HepG2 (cell line): ENCODE results near the gene CKAP5. TPM values are rescaled to one million over a fixed set of nuclear protein-coding genes. Genes with fewer than 3 reads are reported as not detected.

Experiments used
- AFF4 ChIP-seq: sonication (generic); formaldehyde crosslinking; IDR thresholded peaks from 2 replicates; pipeline ENCODE4 v1.4.0; 2020; ENCODE audit warnings: missing genetic modification reagents
- CEBPZ ChIP-seq: IDR thresholded peaks from 2 replicates; pipeline ENCODE4 v1.6.1; 2012; ENCODE audit warnings: low read length, improper control_type of control experiment
- HOXD1 ChIP-seq: sonication (generic); formaldehyde crosslinking; IDR thresholded peaks from 2 replicates; pipeline ENCODE4 v1.5.0; 2020; ENCODE audit warnings: missing genetic modification reagents
- PREB ChIP-seq: sonication (generic); formaldehyde crosslinking; IDR thresholded peaks from 2 replicates; pipeline ENCODE4 v1.4.0; 2020; ENCODE audit warnings: missing genetic modification reagents
- RFXANK ChIP-seq: IDR thresholded peaks from 2 replicates; pipeline ENCODE4 v1.6.1; 2016
- SYNCRIP ChIP-seq: fragments of 200-400 bp; formaldehyde crosslinking; IDR thresholded peaks from 2 replicates; pipeline ENCODE4 v1.6.1; 2018; ENCODE audit warnings: mild to moderate bottlenecking, low read depth, low read length; ENCODE audit not compliant: insufficient read depth
- ZNF121 ChIP-seq: sonication (generic); formaldehyde crosslinking; IDR thresholded peaks from 2 replicates; pipeline ENCODE4 v1.5.0; 2020; ENCODE audit warnings: mild to moderate bottlenecking, missing genetic modification reagents
- ZNF318 ChIP-seq: sonication (generic); formaldehyde crosslinking; IDR thresholded peaks from 2 replicates; pipeline ENCODE4 v1.4.0; 2020; ENCODE audit warnings: mild to moderate bottlenecking, missing genetic modification reagents
- ZNF572 ChIP-seq: sonication (generic); formaldehyde crosslinking; IDR thresholded peaks from 2 replicates; pipeline ENCODE4 v1.5.1; 2020; ENCODE audit warnings: mild to moderate bottlenecking, missing genetic modification reagents
- ZSCAN29 ChIP-seq: sonication (generic); formaldehyde crosslinking; conservative IDR thresholded peaks from 2 replicates; pipeline ENCODE4 v1.4.0; 2020; ENCODE audit warnings: mild to moderate bottlenecking, missing genetic modification reagents
- polyA plus RNA-seq, 8 experiments: library from polyadenylated mRNA; depleted of rRNA in 3 of 8; stranded (reverse) in 7 of 8; unstranded in 1 of 8; fragments of >200 nt; fragmentation: Illumina TruSeq in 4 of 8; extraction: Trizol in 4 of 8; gene quantifications; 2 replicates each; pipeline versions ENCODE4 v1.2.1 to v1.2.3, GENCODE V29; 2011 to 2016; ENCODE audit warnings: low read depth in 4 of 8, missing spikeins in 1 of 8, mixed read lengths in 1 of 8; ENCODE audit not compliant: insufficient read depth in 1 of 8
- total RNA-seq, 5 experiments: library from RNA; depleted of rRNA; stranded (reverse); fragments of >200 nt; fragmentation: Illumina TruSeq; extraction: Trizol; gene quantifications; 2 replicates each; pipeline ENCODE4 v1.2.3, GENCODE V29; 2016; ENCODE audit warnings: low read depth in 1 of 5

Gene CKAP5
- total and polyA plus RNA-seq, 2 of the 13 experiments (the other 11 are each of a cell fraction or from before 2014, with no cell fraction given): 79.2 to 103 TPM

- TF ChIP-seq ZNF121: 0 out of 2 replicates have a peak, but pooled peaks have one; percentile 25
- no peak for TF ChIP-seq HOXD1
- no peak for TF ChIP-seq PREB (CRISPR knock-in tag)
- no peak for TF ChIP-seq ZNF318 (CRISPR knock-in tag)
- TF ChIP-seq ZSCAN29 (CRISPR knock-in tag): no peak
- TF ChIP-seq AFF4 (CRISPR knock-in tag): no peak
- TF ChIP-seq SYNCRIP: no peak
- no peak for TF ChIP-seq CEBPZ
- TF ChIP-seq RFXANK (CRISPR knock-in tag): no peak
- TF ChIP-seq ZNF572 (CRISPR knock-in tag): no peak
Measured at GRCh38 chr11:46741600-46742484, 104.2 kb downstream of the CKAP5 start (continued).
